Activated naive CD8-positive, alpha-beta T cell treated with anti-CD3 and anti-CD28 coated beads, Interleukin-2, amount 50 U/mL, for 24 hours (primary cell): ENCODE measurements around the gene C1orf232.

Experiments used
- ATAC-seq: fragments of 150-1000 bp; cut with Tn5 transposase; one replicate; pipeline ENCODE4 v1.10.0; 2021
- DNase-seq: peaks from one replicate; pipeline ENCODE4 v3.0.0; 2021
- H3K27ac Mint-ChIP-seq: one replicate; pipeline ENCODE4 v1.8.0; 2021; ENCODE audit warnings: mild to moderate bottlenecking, mixed read lengths
- H3K27me3 Mint-ChIP-seq: one replicate; pipeline ENCODE4 v1.8.0; 2021; ENCODE audit warnings: mixed read lengths
- H3K36me3 Mint-ChIP-seq: one replicate; pipeline ENCODE4 v1.8.0; 2021; ENCODE audit warnings: low read depth, mixed read lengths
- H3K4me1 Mint-ChIP-seq: one replicate; pipeline ENCODE4 v1.8.0; 2021; ENCODE audit warnings: mixed read lengths
- H3K4me3 Mint-ChIP-seq: one replicate; pipeline ENCODE4 v1.8.0; 2021; ENCODE audit warnings: mild to moderate bottlenecking, moderate library complexity, mixed read lengths
- H3K9me3 Mint-ChIP-seq: one replicate; pipeline ENCODE4 v1.8.0; 2021; ENCODE audit warnings: mixed read lengths

Gene C1orf232

DNA sequence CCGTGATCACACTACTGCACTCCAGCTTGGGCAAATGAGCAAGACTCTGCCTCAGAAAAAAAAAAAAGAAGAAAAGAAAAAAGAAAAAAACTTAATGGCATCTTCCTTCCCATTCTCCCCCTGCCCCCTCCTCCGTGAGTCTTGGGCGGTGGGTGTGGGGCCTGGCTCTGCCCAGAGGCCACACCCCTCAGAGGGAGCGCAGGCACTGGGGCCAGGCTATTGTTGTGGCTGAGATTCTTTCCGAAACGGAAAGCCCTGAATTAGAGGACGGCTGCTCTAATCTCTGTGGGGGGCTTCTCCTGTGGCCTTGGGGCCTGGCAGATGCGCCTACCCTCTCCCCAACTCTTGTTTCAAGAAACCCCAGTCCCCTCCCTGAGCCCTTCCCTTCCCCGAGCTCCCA, 14.0 kb downstream of the C1orf232 start:
- Mint-ChIP-seq H3K4me3 (no peak overlapping the region), H3K27me3 (peaks cover 30% of the 10 kb centered on the region), H3K4me1 (peaks cover 3% of the 10 kb centered on the region), H3K9me3 (no peaks in the 10 kb centered on the region), H3K36me3 (no peaks in the 10 kb centered on the region), H3K27ac (no peak overlapping the region)
- DNase-seq (no peak), ATAC-seq (no peak)

DNA sequence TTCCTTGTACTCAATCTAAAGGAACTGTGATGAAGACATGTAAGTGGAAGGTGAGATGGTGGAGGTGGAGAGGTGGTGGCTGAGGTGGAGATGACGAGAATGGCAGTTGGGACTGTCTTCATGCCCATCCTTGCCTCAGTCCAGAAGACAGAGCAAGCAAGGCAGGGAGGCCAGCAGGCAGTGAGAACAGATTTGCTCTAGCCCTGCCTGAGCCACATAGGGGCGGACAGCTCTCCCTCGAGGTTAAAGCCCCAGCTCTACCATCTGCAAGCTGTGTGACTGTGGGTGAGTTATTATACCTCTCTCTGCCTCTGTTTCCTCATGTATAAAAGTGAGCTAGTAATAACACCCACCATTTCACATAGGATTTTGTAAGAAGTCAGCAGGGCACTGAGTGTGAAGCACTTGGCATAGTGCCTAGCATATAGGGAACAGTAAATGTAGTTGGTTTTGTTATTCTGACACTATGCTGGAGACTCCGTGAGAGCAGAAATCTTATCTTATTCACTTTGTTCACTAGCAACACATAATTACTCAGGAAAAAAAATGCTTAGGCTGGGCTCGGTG, 14.7 kb downstream of the C1orf232 start:
- H3K9me3 Mint-ChIP-seq = no peaks in the 10 kb centered on the region
- H3K36me3 Mint-ChIP-seq = no peaks in the 10 kb centered on the region
- H3K4me3 Mint-ChIP-seq = no peak overlapping the region
- H3K27ac Mint-ChIP-seq = no peak overlapping the region
- peaks cover 24% of the 10 kb centered on the region for H3K27me3 Mint-ChIP-seq
- peaks cover 3% of the 10 kb centered on the region for H3K4me1 Mint-ChIP-seq
- ATAC-seq (no peak), DNase-seq (no peak)

DNA sequence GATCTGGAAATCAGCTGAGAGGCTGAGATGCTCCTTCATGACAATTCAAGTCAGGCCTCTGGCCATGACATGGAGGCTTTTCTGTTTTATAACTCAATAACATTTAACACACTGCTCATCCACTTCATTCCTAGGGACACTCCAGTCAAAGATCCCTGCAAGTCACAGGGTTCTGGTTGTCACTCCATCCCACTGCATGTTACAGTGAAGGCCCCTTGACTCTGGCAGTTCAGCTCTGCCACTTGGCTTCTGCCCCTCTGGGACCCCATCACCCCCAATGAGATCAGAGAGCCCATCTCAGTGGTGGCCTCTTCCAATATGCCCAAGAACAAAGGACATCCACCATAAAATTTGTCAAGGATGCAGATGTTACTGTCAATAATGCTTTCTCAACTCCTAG, 19.9 kb downstream of the C1orf232 start:
- Mint-ChIP-seq H3K27ac (no peak overlapping the region), H3K27me3 (peaks cover 9% of the 10 kb centered on the region), H3K9me3 (no peaks in the 10 kb centered on the region), H3K4me1 (no peaks in the 10 kb centered on the region), H3K4me3 (no peak overlapping the region), H3K36me3 (no peaks in the 10 kb centered on the region)
- ATAC-seq = no peak
- no peak for DNase-seq

DNA sequence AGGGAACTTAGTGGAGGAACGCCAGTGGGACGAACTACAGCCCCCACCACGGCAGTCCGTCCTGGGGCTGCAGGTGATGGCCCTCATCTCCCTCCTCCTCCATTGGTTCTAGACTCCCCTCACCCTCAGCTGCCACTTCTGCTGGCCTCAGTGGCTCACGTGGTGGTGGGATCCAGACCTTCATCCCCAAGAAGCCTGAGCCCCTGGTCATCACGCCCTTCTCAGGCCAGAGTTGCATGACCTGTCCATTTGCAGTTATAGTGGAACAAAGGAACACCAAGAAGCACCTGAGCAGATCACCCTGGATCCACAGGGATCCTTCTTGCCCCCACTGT, 22.8 kb downstream of the C1orf232 start:
- Mint-ChIP-seq H3K36me3 (no peaks in the 10 kb centered on the region), H3K27me3 (peaks cover 7% of the 10 kb centered on the region), H3K9me3 (no peaks in the 10 kb centered on the region), H3K27ac (no peak overlapping the region), H3K4me3 (no peak overlapping the region), H3K4me1 (no peaks in the 10 kb centered on the region)
- DNase-seq (no peak), ATAC-seq (no peak)

DNA sequence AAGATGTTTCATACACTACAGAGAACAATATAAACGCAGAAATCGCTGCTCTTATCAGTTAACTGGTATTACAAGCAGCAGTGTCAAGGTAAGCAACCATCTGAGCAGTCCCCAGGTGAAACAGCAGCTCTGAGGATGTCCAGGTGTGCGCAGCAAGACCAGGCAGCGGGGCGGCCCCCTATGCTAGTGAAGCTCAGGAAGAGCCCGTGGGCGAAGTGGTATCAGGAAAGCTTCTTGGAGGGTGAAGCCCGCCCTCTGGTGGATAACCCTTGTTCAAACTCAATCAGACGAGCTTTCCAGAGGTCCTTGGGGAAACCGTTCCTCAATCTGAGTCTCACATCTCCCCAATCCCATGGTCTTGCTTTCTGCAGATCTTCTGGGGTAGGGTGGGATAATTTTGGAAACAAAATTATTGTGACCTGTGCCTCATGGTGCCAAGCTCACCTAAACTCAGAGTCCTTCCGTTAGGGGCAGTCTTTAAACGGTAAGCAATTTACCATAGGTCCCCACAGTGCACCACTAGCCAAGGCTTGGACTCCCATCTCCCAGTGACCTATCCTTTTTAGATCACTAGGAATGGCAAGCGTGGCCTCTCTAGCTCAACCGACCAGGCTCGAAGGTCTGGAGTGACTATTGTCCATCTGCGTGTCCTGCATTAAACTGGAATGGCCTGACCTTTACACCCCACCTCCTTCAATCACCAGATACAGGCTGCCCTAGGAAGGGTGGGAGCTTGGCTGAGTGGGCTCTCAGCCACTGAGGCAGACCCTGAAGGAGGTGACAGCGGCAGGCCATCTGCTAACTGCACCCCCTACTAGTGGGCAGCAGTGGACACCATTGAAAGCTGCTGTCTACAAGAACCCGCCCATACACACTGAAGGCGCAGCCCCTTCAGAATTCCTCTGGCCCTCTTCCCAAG, 23.5 kb downstream of the C1orf232 start:
- Mint-ChIP-seq H3K36me3 (no peaks in the 10 kb centered on the region), H3K4me1 (no peaks in the 10 kb centered on the region), H3K27me3 (peaks cover 7% of the 10 kb centered on the region), H3K4me3 (no peak overlapping the region), H3K9me3 (no peaks in the 10 kb centered on the region), H3K27ac (no peak overlapping the region)
- peak; percentile 80 for ATAC-seq
- DNase-seq = peak; percentile 77

DNA sequence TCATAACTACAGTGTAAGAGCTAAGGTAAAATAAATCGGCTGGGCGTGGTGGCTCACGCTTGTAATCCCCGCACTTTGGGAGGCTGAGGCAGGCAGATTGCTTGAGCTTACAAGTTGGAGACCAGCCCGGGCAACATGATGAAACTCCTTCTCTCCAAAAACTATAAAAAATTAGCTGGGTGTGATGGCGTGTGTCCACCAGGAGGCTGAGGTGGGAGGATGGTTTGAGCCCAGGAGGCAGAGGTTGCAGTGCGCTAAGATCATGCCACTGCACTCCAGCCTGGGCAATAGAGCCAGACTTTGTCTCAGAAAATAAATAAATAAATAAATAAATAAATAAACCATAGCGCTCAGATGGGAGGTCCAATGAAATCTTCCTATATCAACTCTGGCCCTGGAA, 26.6 kb downstream of the C1orf232 start:
- no peak overlapping the region for H3K4me3 Mint-ChIP-seq
- no peaks in the 10 kb centered on the region for H3K9me3 Mint-ChIP-seq
- no peak overlapping the region for H3K27ac Mint-ChIP-seq
- no peaks in the 10 kb centered on the region for H3K36me3 Mint-ChIP-seq
- peaks cover 6% of the 10 kb centered on the region for H3K4me1 Mint-ChIP-seq
- H3K27me3 Mint-ChIP-seq = peaks cover 5% of the 10 kb centered on the region
- DNase-seq = no peak
- no peak for ATAC-seq

DNA sequence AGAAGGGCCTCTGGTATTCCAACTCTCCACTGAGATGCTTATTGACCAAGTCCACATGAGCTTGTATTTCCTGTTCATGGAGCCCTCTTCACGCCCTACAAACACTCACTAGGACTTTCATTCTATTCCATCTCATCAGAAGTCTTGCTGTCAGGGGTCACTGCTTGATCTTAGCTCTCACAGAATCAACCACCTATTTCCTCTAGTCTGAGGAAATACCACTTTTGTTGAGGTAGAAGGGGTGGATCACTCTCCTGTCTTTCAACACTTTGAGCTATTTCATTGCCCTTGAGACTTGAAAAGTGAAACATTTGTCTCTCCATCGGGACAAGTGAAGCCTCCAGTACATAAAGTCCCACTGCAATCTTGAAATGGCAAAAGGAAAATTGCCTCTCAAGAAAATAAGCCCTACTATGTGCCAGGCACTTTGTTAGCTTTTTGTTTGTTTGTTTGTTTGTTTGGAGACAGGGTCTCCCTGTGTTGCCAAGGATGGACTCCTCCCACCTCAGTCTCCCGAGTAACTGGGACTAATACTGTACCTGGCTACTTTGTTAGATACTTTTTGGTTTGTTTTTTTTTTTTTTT, 29.7 kb downstream of the C1orf232 start:
- Mint-ChIP-seq H3K4me3 (no peak overlapping the region), H3K36me3 (no peaks in the 10 kb centered on the region), H3K9me3 (no peaks in the 10 kb centered on the region), H3K4me1 (peaks cover 6% of the 10 kb centered on the region), H3K27me3 (no peaks in the 10 kb centered on the region), H3K27ac (no peak overlapping the region)
- no peak for DNase-seq
- no peak for ATAC-seq

DNA sequence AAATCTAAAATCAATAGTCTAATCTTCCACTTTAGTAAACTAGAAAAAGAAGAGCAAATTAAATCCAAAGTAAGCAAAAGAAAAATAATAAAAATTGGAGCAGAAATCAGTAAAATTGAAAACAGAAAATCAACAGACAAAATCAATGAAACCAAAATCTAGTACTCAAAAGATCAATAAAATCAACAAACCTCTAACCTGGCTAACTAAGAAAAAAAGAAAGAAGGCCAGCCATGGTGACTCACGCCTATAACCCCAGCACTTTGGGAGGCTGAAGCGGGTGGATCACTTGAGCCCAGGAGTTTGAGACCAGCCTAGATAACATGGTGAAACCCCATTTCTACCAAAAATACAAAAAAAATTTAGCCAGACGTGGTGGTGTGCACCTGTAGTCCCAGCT, 34.3 kb downstream of the C1orf232 start:
- Mint-ChIP-seq H3K4me3 (no peak overlapping the region), H3K27me3 (peaks cover 2% of the 10 kb centered on the region), H3K36me3 (no peaks in the 10 kb centered on the region), H3K27ac (no peak overlapping the region), H3K9me3 (no peaks in the 10 kb centered on the region), H3K4me1 (peaks cover 9% of the 10 kb centered on the region)
- ATAC-seq (no peak), DNase-seq (no peak)

DNA sequence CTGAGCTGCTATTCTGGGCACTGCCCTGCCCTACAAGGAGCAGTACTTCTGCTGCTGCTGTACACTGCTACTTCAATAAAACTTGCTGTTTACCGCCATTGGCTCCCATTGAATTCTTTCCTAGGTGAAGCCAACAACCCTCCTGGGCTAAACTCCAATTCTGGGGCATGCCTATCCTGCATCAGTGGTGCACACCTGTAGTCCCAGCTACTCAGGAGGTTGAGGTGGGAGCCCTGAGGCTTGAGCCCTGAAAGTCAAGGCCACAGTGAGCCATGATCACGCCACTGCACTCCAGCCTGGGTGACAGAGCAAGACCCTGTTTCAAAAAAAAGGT, 36.0 kb downstream of the C1orf232 start:
- Mint-ChIP-seq H3K36me3 (no peaks in the 10 kb centered on the region), H3K9me3 (no peaks in the 10 kb centered on the region), H3K27me3 (peaks cover 4% of the 10 kb centered on the region), H3K4me1 (peaks cover 11% of the 10 kb centered on the region), H3K27ac (no peak overlapping the region), H3K4me3 (no peak overlapping the region)
- no peak for ATAC-seq
- DNase-seq = no peak

DNA sequence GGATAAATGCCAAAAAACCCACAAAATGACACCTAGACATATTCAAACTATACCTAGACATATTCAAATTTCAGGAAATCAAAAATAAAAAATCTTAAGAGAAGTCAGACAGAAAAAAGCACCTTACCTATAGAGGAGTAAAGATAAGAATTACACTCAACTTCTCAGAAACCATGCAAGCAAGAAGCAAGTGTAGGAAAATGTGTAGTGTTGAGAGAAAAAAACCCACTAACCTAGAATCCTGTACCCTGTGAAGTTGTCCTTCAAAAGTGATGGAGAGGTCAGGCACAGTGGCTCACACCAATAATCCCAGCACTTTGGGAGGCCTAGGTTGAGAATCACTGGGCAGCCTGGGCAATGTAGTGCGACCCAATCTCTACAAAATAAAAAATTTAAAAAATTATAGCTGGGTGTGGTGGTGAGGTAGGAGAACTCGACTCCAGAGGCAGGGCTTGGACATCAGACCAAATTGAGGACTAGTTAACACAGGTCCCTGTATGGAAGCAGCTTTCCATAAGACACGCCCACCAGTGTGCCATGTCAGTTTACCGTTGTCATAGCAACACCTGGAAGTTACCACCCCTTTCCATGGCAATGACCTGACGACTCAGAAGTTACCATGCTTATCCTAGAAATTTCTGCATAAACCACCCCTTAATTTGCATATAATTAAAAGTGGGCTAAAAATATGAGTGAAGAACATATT, 36.5 kb downstream of the C1orf232 start:
- Mint-ChIP-seq H3K27me3 (peaks cover 4% of the 10 kb centered on the region), H3K4me3 (no peak overlapping the region), H3K27ac (no peak overlapping the region), H3K4me1 (peaks cover 16% of the 10 kb centered on the region), H3K36me3 (no peaks in the 10 kb centered on the region), H3K9me3 (no peaks in the 10 kb centered on the region)
- no peak for DNase-seq
- no peak for ATAC-seq

DNA sequence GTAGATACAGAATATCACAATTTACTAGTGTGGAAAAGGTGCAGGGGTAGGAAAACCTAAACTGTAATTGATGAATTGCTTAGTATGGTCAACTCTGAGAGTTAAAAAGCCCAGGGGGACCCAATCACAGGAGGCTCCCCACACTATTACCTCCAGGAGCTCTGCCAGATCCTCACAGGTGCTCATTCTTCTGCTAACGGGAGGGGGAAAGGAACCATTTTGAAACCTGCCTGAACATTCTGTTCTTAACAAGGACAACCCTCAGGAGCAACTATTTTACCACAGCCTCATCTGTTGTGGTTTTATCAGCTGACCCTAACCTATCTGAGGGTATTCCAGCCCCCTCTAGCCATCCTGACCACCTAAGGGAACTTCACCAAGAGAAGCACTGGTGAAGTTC, 38.1 kb downstream of the C1orf232 start:
- DNase-seq (no peak), ATAC-seq (no peak)
- Mint-ChIP-seq H3K4me3 (no peak overlapping the region), H3K27ac (no peak overlapping the region), H3K27me3 (peaks cover 4% of the 10 kb centered on the region), H3K9me3 (no peaks in the 10 kb centered on the region), H3K36me3 (no peaks in the 10 kb centered on the region), H3K4me1 (peaks cover 32% of the 10 kb centered on the region)

DNA sequence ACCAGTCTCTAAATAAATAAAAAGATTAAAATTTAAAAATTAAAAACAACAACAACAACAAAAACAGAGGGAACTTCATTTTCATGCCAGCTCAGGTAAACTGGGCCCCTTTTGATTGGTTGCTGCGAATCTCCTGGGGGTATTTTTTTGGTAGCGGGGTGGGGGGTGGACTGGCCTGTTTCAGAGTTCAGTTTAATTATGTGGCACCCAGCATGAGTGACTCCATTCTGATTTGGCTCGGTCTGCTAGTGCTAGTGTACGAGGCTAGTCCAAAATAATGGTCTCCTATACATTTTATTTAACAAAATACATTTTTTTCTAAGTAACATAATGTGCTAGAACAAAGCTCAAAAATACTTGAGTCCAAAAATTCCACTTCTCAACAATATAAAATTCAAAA, 39.0 kb downstream of the C1orf232 start:
- peaks cover 4% of the 10 kb centered on the region for H3K27me3 Mint-ChIP-seq
- peaks cover 2% of the 10 kb centered on the region for H3K36me3 Mint-ChIP-seq
- ATAC-seq (no peak), DNase-seq (no peak)
- peaks cover 38% of the 10 kb centered on the region for H3K4me1 Mint-ChIP-seq
- no peak overlapping the region for H3K4me3 Mint-ChIP-seq
- no peak overlapping the region for H3K27ac Mint-ChIP-seq
- no peaks in the 10 kb centered on the region for H3K9me3 Mint-ChIP-seq

DNA sequence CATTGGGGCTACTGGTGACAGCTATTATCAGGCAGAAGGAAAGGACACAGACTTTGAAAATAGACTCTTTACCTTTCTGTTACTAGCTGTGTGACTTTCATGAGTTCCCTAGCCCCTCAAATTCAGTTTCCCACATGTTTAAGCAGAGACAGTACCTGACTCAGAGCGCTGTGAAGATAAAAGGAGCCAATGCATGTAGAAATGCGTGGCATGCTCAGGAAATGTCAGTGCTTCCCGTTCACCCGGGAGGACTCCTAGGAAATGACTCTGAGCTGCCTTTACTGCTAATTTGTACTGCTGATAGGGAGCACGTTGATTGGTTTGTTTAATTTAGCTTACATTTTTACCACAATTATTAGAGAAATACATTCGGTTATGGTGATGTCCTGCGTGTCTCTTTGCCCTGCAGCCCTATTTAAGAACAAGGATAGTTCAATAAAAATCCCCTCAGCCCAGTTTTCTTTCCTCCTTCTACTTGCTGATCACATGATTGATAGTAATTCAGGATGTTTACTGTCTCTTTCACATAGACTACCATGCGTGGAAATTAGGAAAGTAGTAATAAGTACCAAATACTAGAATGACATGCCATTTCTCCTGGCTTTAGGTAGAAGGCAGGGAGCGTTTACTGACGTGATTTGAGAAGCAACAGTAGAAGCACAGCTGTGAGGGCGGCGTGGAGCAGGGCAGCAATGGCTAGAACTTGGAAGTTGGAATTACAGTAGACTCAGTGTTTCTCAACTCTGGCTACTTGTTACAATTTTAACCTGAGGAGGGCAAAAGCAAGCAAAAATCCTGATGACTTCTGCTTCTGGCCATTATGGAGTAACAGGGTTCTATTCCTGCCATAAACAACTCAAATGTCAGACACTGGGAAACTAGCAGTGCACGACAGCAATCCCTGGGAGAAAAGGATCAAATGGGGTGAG, 41.3 kb downstream of the C1orf232 start:
- DNase-seq (no peak), ATAC-seq (no peak)
- H3K4me3 Mint-ChIP-seq = peak overlapping the region; percentile 35
- H3K27ac Mint-ChIP-seq = peak overlapping the region; percentile 63
- H3K36me3 Mint-ChIP-seq = peaks cover 7% of the 10 kb centered on the region
- H3K4me1 Mint-ChIP-seq = peaks cover 58% of the 10 kb centered on the region
- no peaks in the 10 kb centered on the region for H3K9me3 Mint-ChIP-seq
- H3K27me3 Mint-ChIP-seq = peaks cover 4% of the 10 kb centered on the region
